ENCODE results near the gene WDR20.
"Not testable (repeated sequence)": the region's sequence is repeated elsewhere in the genome, so short reads cannot be mapped to it uniquely, and the experiment has no call there.

WDR20 gene

GRCh38 chr14:102139286-102140026 is at the start of gene WDR20:
WDR20 (plus strand) TSS chr14:102139897; CDS start chr14:102139924, 27 bp downstream.
- peak; percentile 99 for DNase-seq

- no peak for DNase-seq
Observed at GRCh38 chr14:102090713-102091112, 49.0 kb upstream of the WDR20 start.

GRCh38 chr14:102092806-102093205 is 46.9 kb upstream of the WDR20 start:
- DNase-seq = no peak

GRCh38 chr14:102094101-102094500 is 45.6 kb upstream of the WDR20 start:
- peak; percentile 88 for DNase-seq

GRCh38 chr14:102095231-102095870 is 44.3 kb upstream of the WDR20 start:
- DNase-seq = no peak

- peak; percentile 50 for DNase-seq
Observed at GRCh38 chr14:102095871-102096568, 43.7 kb upstream of the WDR20 start.

GRCh38 chr14:102096569-102097188 is 43.0 kb upstream of the WDR20 start:
- peak; percentile 85 for DNase-seq

GRCh38 chr14:102097441-102098135 is 42.1 kb upstream of the WDR20 start:
- DNase-seq = no peak

- DNase-seq = peak; percentile 41
Observed at GRCh38 chr14:102103062-102103695, 36.5 kb upstream of the WDR20 start.

GRCh38 chr14:102105369-102105768 is 34.3 kb upstream of the WDR20 start:
- DNase-seq = no peak

GRCh38 chr14:102109332-102109731 is 30.4 kb upstream of the WDR20 start:
- DNase-seq = not testable (repeated sequence)

GRCh38 chr14:102111101-102111500 is 28.6 kb upstream of the WDR20 start:
- DNase-seq = no peak

GRCh38 chr14:102116361-102117180 is 23.1 kb upstream of the WDR20 start:
- DNase-seq = no peak

GRCh38 chr14:102117852-102118251 is 21.8 kb upstream of the WDR20 start:
- no peak for DNase-seq

GRCh38 chr14:102120888-102121287 is 18.8 kb upstream of the WDR20 start:
- DNase-seq = no peak

- no peak for DNase-seq
Observed at GRCh38 chr14:102121567-102121966, 18.1 kb upstream of the WDR20 start.

- no peak for DNase-seq
Observed at GRCh38 chr14:102124419-102124818, 15.3 kb upstream of the WDR20 start.

- no peak for DNase-seq
Observed at GRCh38 chr14:102125546-102125945, 14.2 kb upstream of the WDR20 start.

GRCh38 chr14:102126807-102127455 is 12.8 kb upstream of the WDR20 start:
- DNase-seq = no peak

GRCh38 chr14:102131741-102132140 is 8.0 kb upstream of the WDR20 start:
- no peak for DNase-seq

GRCh38 chr14:102134021-102134420 is 5.7 kb upstream of the WDR20 start:
- not testable (repeated sequence) for DNase-seq
